HG03460 (cell line): ENCODE measurements around the gene CDC27.
"Not testable (repeated sequence)": the region's sequence is repeated elsewhere in the genome, so short reads cannot be mapped to it uniquely, and the experiment has no call there.

Source experiments
- ATAC-seq: cut with Tn5 transposase; IDR thresholded peaks from one replicate; pipeline ENCODE4 v1.9.1; 2021; ENCODE audit not compliant: unreplicated experiment

The CDC27 gene

GRCh38 chr17:47199627-47200324 lies 10.7 kb upstream of the CDC27 start:
- no peak for ATAC-seq

DNA sequence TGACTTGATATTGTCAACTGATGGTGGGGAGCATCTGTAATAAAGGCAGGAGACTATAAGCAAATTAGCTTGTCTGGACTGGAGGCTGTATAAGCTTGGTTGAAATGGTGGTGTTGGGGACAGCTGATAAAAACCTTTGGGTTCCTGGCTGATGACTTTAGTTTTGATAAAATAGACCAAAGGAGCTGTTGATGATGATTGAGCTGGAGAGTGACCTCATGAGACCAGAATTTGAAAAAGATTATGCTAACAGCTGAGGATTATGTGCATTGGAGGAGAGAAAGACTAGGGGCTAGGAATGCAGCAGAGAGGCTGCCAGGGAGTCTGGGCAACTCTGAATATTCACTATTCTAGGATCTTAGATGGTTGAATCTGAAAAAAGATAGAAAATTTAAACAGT lies 8.7 kb upstream of the CDC27 start:
- ATAC-seq: no peak

DNA sequence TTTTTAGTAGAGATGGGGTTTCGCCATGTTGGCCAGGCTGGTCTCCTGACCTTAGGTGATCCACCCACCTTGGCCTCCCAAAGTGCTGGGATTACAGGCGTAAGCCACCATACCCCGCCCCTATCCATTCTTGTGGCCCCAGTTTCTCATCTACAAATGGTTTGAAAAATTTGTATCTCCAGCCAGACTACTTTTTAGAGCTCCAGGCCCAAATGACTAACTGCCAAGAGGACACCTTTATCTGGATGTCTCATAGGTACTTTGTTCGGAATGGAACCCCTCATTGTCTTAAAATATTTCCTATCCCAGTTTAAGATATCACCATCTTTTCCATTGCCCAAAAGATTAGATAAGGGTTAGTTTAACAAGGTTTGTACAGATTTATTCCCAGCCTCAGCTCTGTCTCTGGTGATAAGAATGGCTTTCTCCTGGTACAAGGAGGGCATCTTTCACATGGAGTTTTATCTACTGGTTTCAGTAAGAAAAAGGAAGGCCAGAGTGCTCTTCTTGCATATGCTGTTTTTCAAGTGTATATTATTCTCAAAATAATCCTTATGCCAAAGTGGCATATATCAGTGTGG lies 4.9 kb upstream of the CDC27 start:
- no peak for ATAC-seq

- ATAC-seq: no peak
Measured at GRCh38 chr17:47192554-47192953, 3.5 kb upstream of the CDC27 start.

- no peak for ATAC-seq
Measured at GRCh38 chr17:47190770-47191169, 1.7 kb upstream of the CDC27 start.

GRCh38 chr17:47190243-47190642 lies 1.1 kb upstream of the CDC27 start:
- no peak for ATAC-seq

DNA sequence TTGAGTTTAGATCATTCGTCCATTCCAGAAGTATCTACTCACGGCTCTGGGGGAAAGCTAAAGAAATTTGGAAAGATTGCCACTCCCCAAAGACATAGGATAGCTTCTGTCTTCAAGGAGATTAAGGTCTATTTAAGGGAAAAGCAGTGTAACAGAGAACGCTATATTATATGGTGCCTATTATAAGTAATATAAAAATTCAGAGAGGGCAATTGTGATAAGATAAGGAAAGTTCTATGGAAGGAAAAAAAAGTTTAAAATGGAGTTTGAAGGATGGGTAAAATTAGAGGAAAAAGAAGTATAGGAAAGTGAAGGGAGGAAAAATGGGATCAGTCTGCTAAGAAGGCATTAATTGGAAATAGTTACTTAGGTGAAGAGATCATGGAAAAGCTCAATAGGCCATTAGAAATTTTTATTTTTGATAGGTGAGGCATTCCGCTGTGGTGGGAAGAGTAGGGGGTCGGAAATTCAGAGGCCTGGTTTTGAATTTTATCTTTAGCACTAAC lies 690 bp upstream of the CDC27 start:
- ATAC-seq: no peak

- ATAC-seq: no peak
Measured at GRCh38 chr17:47188271-47188875, 722 bp downstream of the CDC27 start.

DNA sequence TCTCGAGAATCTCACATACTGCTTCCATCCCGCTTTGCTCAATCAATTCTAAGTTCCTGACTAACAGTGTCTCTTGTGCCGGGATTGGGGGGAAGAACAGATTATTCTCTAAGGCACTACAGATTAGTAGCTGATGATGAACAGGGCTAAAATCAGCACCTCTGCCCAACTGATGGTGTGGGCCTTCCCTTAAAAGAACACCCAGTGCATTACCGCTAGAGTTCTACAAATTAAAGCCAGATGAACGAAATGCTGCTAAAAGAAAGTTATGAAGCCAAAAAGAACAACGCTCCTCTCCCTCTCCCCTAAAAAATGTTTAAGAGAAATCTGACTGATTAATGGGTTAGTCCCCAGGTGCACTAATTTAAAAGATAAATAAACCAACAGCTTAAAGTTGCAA lies 4.4 kb downstream of the CDC27 start:
- no peak for ATAC-seq

- not testable (repeated sequence) for ATAC-seq
Measured at GRCh38 chr17:47180988-47181387, 8.1 kb downstream of the CDC27 start.

GRCh38 chr17:47180337-47180736 lies 8.8 kb downstream of the CDC27 start:
- ATAC-seq: no peak

DNA sequence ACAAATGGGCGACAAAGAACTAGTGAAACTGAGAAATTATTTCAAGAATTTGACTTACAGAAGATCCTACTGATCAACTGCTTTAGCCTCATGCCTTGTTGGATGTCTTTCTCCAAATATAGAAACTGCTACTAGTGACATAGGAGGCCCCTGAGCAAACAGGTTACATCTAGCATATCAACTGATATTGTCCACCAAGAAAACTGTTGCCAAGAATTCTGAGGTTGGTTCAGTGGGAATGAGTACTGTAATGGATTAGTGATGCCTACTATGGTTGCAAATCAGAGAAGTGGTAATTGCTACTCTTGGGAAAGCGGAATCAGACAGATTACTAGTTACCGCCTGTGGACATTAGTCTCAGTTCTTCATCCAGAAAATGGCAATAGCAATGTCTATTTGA lies 10.0 kb downstream of the CDC27 start:
- ATAC-seq: no peak

GRCh38 chr17:47177261-47177660 lies 11.8 kb downstream of the CDC27 start:
- no peak for ATAC-seq

DNA sequence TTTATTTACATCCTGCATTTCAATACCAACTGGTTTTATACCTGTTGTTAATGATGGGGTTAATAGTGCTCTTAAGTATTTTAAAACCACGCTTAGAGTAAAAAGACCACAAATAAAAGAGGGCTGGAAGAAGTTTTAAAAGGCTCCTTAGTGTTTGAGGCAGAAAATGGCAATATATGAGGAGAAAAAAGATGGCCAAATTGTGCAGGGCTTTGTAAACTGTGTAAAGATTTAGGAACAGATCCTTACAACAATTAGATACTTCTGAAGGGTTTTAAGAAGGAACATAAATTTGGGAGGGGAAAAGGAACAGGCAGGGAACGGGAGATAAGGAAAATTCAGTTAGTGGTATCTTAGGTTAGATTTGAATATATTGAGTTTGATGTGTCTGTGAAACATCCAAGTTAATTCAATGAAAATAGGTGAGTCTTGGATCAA lies 12.7 kb downstream of the CDC27 start:
- no peak for ATAC-seq

GRCh38 chr17:47174823-47175222 lies 14.3 kb downstream of the CDC27 start:
- ATAC-seq: not testable (repeated sequence)

GRCh38 chr17:47172696-47173565 lies 16.2 kb downstream of the CDC27 start:
- ATAC-seq: no peak

DNA sequence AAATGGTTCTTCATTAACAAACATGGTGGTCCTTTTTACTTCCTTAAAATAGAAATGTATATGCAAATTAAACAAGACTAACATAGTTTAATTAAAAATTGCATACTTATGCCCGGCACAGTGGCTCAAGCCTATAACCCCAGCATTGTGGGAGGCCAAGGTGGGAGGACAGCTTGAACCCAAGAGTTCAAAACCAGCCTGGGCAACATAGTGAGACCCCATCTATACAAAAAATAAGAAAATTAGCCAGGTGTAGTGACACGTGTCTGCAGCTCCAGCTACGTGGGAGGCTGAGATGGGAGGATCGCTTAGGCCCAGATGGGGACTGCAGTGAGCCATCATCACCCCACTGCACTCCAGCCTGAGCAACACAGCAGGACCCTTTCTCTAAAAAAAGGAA lies 18.4 kb downstream of the CDC27 start:
- ATAC-seq: no peak

DNA sequence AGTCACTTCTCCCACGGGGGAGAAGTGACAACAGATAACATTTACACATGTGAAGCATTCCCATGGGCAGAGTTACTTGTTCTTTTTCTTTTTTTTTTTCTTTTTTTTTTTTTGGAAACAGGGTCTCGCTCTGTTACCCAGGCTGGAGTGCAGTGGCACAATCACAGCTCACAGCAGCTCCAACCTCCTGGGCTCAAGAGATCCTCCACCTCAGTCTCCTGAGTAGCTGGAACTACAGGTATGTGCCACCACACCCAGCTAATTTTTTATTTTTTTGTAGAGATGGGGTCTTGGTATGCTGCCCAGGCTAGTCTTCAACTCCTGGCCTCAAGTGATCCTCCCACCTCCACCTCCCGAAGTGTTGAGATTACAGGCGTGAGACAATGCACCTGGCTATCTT lies 20.2 kb downstream of the CDC27 start:
- ATAC-seq: not testable (repeated sequence)

GRCh38 chr17:47166854-47167253 lies 22.2 kb downstream of the CDC27 start:
- not testable (repeated sequence) for ATAC-seq

- no peak for ATAC-seq
Measured at GRCh38 chr17:47165137-47165536, 24.0 kb downstream of the CDC27 start.

DNA sequence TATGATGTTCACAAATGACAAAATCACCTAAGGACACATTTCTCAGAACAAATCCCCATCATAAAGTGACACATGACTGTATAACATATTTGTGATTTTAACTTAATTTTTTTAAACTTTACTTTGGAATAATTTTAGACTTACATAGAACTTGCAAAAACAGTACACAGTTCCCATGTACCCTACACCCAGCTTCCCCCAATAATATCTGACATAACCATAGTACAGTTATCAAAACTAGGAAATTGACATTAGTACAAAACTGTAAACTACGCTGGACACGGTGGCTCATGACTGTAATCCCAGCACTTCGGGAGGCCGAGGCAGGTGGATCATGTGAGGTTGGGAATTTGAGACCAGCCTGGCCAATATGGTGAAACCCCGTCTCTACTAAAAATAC lies 24.8 kb downstream of the CDC27 start:
- ATAC-seq: no peak
